ENCODE data around the gene GREB1L.

The GREB1L gene

DNA sequence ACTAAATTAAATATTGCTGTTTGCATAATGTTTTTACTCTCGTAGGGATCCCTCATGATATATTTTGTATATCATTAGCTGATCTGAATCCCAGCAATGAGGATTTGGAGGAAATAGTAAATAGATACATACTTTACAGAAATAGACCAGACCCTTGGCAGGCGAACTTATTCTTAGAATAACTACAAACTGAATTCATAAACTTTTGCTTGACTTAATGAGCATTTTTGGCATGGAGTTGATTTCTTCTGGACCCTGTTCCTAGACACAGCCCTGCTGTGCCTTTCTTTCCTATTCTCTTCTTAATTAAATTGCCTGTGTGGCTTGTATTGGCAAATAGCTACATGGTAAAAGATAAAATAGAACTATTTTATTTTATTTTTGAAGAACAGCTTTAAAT, 145.9 kb downstream of the GREB1L start:
- no peaks in the 10 kb centered on the region for H3F3A ChIP-seq (ENCODE audit: insufficient read depth, low read length)
- H4K20me1 ChIP-seq (ENCODE audit: insufficient read depth, low read length) = no peaks in the 10 kb centered on the region
- no peaks in the 10 kb centered on the region for H3K36me3 ChIP-seq (replicated peaks; ENCODE audit: insufficient read depth, low read length)
- H3K9me2 ChIP-seq (replicated peaks; ENCODE audit: insufficient read depth, low read length) = no peaks in the 10 kb centered on the region
- H2AFZ ChIP-seq (ENCODE audit: low read length) = no peak overlapping the region
- H3K4me2 ChIP-seq (ENCODE audit: low read depth, low read length) = no peak overlapping the region
- TF ChIP-seq, protein P1, sequence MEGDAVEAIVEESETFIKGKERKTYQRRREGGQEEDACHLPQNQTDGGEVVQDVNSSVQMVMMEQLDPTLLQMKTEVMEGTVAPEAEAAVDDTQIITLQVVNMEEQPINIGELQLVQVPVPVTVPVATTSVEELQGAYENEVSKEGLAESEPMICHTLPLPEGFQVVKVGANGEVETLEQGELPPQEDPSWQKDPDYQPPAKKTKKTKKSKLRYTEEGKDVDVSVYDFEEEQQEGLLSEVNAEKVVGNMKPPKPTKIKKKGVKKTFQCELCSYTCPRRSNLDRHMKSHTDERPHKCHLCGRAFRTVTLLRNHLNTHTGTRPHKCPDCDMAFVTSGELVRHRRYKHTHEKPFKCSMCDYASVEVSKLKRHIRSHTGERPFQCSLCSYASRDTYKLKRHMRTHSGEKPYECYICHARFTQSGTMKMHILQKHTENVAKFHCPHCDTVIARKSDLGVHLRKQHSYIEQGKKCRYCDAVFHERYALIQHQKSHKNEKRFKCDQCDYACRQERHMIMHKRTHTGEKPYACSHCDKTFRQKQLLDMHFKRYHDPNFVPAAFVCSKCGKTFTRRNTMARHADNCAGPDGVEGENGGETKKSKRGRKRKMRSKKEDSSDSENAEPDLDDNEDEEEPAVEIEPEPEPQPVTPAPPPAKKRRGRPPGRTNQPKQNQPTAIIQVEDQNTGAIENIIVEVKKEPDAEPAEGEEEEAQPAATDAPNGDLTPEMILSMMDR (IDR thresholded peaks at IDR 0.05; ENCODE audit: low read length) = no peak
- TF ChIP-seq EZH2phosphoT487 (IDR thresholded peaks at IDR 0.05; ENCODE audit: low read length) = no peak
- TF ChIP-seq EZH2 (optimal IDR thresholded peaks at IDR 0.05; ENCODE audit: low read depth, low read length) = no peak
- H3K9me3 ChIP-seq (replicated peaks; ENCODE audit: insufficient read depth, low read length) = no peaks in the 10 kb centered on the region
- H3K27me3 ChIP-seq (replicated peaks; ENCODE audit: insufficient read depth, low read length) = no peaks in the 10 kb centered on the region
- H3K27ac ChIP-seq (ENCODE audit: low read length) = no peak overlapping the region
- DNase-seq = no peak
- no peak overlapping the region for H3K4me3 ChIP-seq (ENCODE audit: low read length)
- no peak overlapping the region for H3K9ac ChIP-seq (ENCODE audit: low read length)
- no peaks in the 10 kb centered on the region for H3K79me2 ChIP-seq (ENCODE audit: low read length)
- H3K4me1 ChIP-seq (ENCODE audit: low read length) = no peaks in the 10 kb centered on the region

GRCh38 chr18:21389283-21389682, 147.3 kb downstream of the GREB1L start:
- H3K36me3 ChIP-seq (replicated peaks; ENCODE audit: insufficient read depth, low read length) = no peaks in the 10 kb centered on the region
- H3K27ac ChIP-seq (ENCODE audit: low read length) = no peak overlapping the region
- H3K9me3 ChIP-seq (replicated peaks; ENCODE audit: insufficient read depth, low read length) = no peaks in the 10 kb centered on the region
- H3F3A ChIP-seq (ENCODE audit: insufficient read depth, low read length) = no peaks in the 10 kb centered on the region
- no peaks in the 10 kb centered on the region for H4K20me1 ChIP-seq (ENCODE audit: insufficient read depth, low read length)
- TF ChIP-seq, protein P1 (IDR thresholded peaks at IDR 0.05; ENCODE audit: low read length) = no peak
- DNase-seq = no peak
- H3K9ac ChIP-seq (ENCODE audit: low read length) = no peak overlapping the region
- H2AFZ ChIP-seq (ENCODE audit: low read length) = no peak overlapping the region
- no peaks in the 10 kb centered on the region for H3K4me1 ChIP-seq (ENCODE audit: low read length)
- H3K4me2 ChIP-seq (ENCODE audit: low read depth, low read length) = no peak overlapping the region
- no peaks in the 10 kb centered on the region for H3K79me2 ChIP-seq (ENCODE audit: low read length)
- no peak overlapping the region for H3K4me3 ChIP-seq (ENCODE audit: low read length)
- H3K9me2 ChIP-seq (replicated peaks; ENCODE audit: insufficient read depth, low read length) = no peaks in the 10 kb centered on the region
- no peaks in the 10 kb centered on the region for H3K27me3 ChIP-seq (replicated peaks; ENCODE audit: insufficient read depth, low read length)

- no peaks in the 10 kb centered on the region for H3K4me1 ChIP-seq (ENCODE audit: low read length)
- no peaks in the 10 kb centered on the region for H3K9me2 ChIP-seq (replicated peaks; ENCODE audit: insufficient read depth, low read length)
- no peak overlapping the region for H3K9ac ChIP-seq (ENCODE audit: low read length)
- no peak overlapping the region for H3K4me2 ChIP-seq (ENCODE audit: low read depth, low read length)
- H3K9me3 ChIP-seq (replicated peaks; ENCODE audit: insufficient read depth, low read length) = no peaks in the 10 kb centered on the region
- no peaks in the 10 kb centered on the region for H3K79me2 ChIP-seq (ENCODE audit: low read length)
- H3K4me3 ChIP-seq (ENCODE audit: low read length) = no peak overlapping the region
- DNase-seq = no peak
- no peaks in the 10 kb centered on the region for H3F3A ChIP-seq (ENCODE audit: insufficient read depth, low read length)
- no peaks in the 10 kb centered on the region for H4K20me1 ChIP-seq (ENCODE audit: insufficient read depth, low read length)
- TF ChIP-seq EZH2phosphoT487 (IDR thresholded peaks at IDR 0.05; ENCODE audit: low read length) = no peak
- no peak for TF ChIP-seq EZH2 (optimal IDR thresholded peaks at IDR 0.05; ENCODE audit: low read depth, low read length)
- TF ChIP-seq, protein P1 (IDR thresholded peaks at IDR 0.05; ENCODE audit: low read length) = no peak
- no peaks in the 10 kb centered on the region for H3K27me3 ChIP-seq (replicated peaks; ENCODE audit: insufficient read depth, low read length)
- H2AFZ ChIP-seq (ENCODE audit: low read length) = no peak overlapping the region
- no peaks in the 10 kb centered on the region for H3K36me3 ChIP-seq (replicated peaks; ENCODE audit: insufficient read depth, low read length)
- H3K27ac ChIP-seq (ENCODE audit: low read length) = no peak overlapping the region
Observed at GRCh38 chr18:21389903-21390302, 147.9 kb downstream of the GREB1L start.
